Neural progenitor cell (in vitro differentiated cells): Measurements from ENCODE around the gene KCTD3. TPM values are rescaled to one million over a fixed set of nuclear protein-coding genes. Genes with fewer than 3 reads are reported as not detected.

Source experiments
- DNase-seq: peaks from one replicate; pipeline ENCODE4 v3.0.0-alpha.2; 2016; ENCODE audit warnings: low spot score
- H2AFZ ChIP-seq: fragments of 200-600 bp; sonication (generic); replicated peaks from 2 replicates; pipeline ENCODE4 v1.6.1; 2016; ENCODE audit warnings: antibody characterized with exemption
- H3F3A ChIP-seq: fragments of 200-600 bp; sonication (generic); 2 replicates; pipeline ENCODE4 v1.6.1; 2016; ENCODE audit warnings: antibody characterized with exemption, low read depth
- H3K27ac ChIP-seq: fragments of 200-600 bp; sonication (generic); 2 replicates; pipeline ENCODE4 v1.5.1; 2016; ENCODE audit warnings: mild to moderate bottlenecking
- H3K27me3 ChIP-seq: fragments of 200-600 bp; sonication (generic); 2 replicates; pipeline ENCODE4 v1.6.1; 2016; ENCODE audit warnings: mild to moderate bottlenecking, moderate library complexity
- H3K36me3 ChIP-seq: fragments of 200-600 bp; sonication (generic); 2 replicates; pipeline ENCODE4 v1.5.1; 2016
- H3K4me1 ChIP-seq: fragments of 200-600 bp; sonication (generic); 2 replicates; pipeline ENCODE4 v1.6.1; 2016; ENCODE audit warnings: mixed run types
- H3K4me2 ChIP-seq: fragments of 200-600 bp; sonication (generic); 2 replicates; pipeline ENCODE4 v1.6.1; 2016
- H3K4me3 ChIP-seq: fragments of 200-600 bp; sonication (generic); 2 replicates; pipeline ENCODE4 v1.5.1; 2016
- H3K79me2 ChIP-seq: fragments of 200-600 bp; sonication (generic); 2 replicates; pipeline ENCODE4 v1.6.1; 2016; ENCODE audit warnings: low read depth
- H3K9ac ChIP-seq: fragments of 200-600 bp; sonication (generic); 2 replicates; pipeline ENCODE4 v1.6.1; 2016
- H3K9me3 ChIP-seq: fragments of 200-600 bp; sonication (generic); 2 replicates; pipeline ENCODE4 v1.5.1; 2016; ENCODE audit warnings: low read depth
- H4K20me1 ChIP-seq: fragments of 200-600 bp; sonication (generic); 2 replicates; pipeline ENCODE4 v1.6.1; 2016; ENCODE audit warnings: low read depth
- H3K27ac Mint-ChIP-seq: 3 replicates; pipeline ENCODE4 v1.8.0; 2021; ENCODE audit warnings: mixed read lengths
- H3K27me3 Mint-ChIP-seq: 2 replicates; pipeline ENCODE4 v1.8.0; 2022; ENCODE audit warnings: low read depth, mild to moderate bottlenecking, inconsistent platforms, moderate library complexity, mixed read lengths; ENCODE audit not compliant: insufficient read depth
- H3K36me3 Mint-ChIP-seq: 3 replicates; pipeline ENCODE4 v1.8.0; 2021; ENCODE audit warnings: mixed read lengths
- H3K4me1 Mint-ChIP-seq: 3 replicates; pipeline ENCODE4 v1.8.0; 2021; ENCODE audit warnings: mixed read lengths
- H3K4me3 Mint-ChIP-seq: 3 replicates; pipeline ENCODE4 v1.8.0; 2021; ENCODE audit warnings: mild to moderate bottlenecking, moderate library complexity, mixed read lengths
- H3K9me3 Mint-ChIP-seq: 3 replicates; pipeline ENCODE4 v1.8.0; 2020; ENCODE audit warnings: mixed read lengths
- CTCF ChIP-seq: fragments of 200-600 bp; sonication (generic); IDR thresholded peaks from 2 replicates; pipeline ENCODE4 v1.5.1; 2017; ENCODE audit warnings: antibody characterized with exemption, mild to moderate bottlenecking
- EZH2 ChIP-seq: fragments of 200-600 bp; sonication (generic); IDR thresholded peaks from 2 replicates; pipeline ENCODE4 v1.6.1; 2017; ENCODE audit warnings: antibody characterized with exemption, mild to moderate bottlenecking, moderate library complexity
- EZH2phosphoT487 ChIP-seq: fragments of 200-600 bp; sonication (generic); IDR thresholded peaks from 2 replicates; pipeline ENCODE4 v1.6.1; 2017; ENCODE audit warnings: antibody characterized with exemption
- total RNA-seq: library from RNA; depleted of rRNA; stranded (reverse); fragments of >200 nt; gene quantifications from 2 replicates; pipeline ENCODE4 v1.2.3, GENCODE V29; 2015; ENCODE audit warnings: low replicate concordance

KCTD3 gene
- total RNA-seq, 1 donor from 2014 or later = 70.1 TPM

GRCh38 chr1:215543806-215544205 lies 23.3 kb upstream of the KCTD3 start:
- no peaks in the 10 kb centered on the region for H3F3A ChIP-seq
- TF ChIP-seq CTCF = no peak
- no peak for TF ChIP-seq EZH2phosphoT487
- TF ChIP-seq EZH2 = no peak
- no peaks in the 10 kb centered on the region for H3K4me1 ChIP-seq
- no peak overlapping the region for H3K9ac ChIP-seq
- DNase-seq = no peak
- H3K27ac ChIP-seq = no peak overlapping the region
- H3K27me3 ChIP-seq = no peaks in the 10 kb centered on the region
- Mint-ChIP-seq H3K36me3 (no peaks in the 10 kb centered on the region), H3K4me3 (no peak overlapping the region), H3K27me3 (no peaks in the 10 kb centered on the region), H3K27ac (no peak overlapping the region), H3K9me3 (no peaks in the 10 kb centered on the region), H3K4me1 (no peaks in the 10 kb centered on the region)
- no peaks in the 10 kb centered on the region for H4K20me1 ChIP-seq
- H3K4me2 ChIP-seq = no peak overlapping the region
- H3K36me3 ChIP-seq = no peaks in the 10 kb centered on the region
- no peak overlapping the region for H3K4me3 ChIP-seq
- H3K79me2 ChIP-seq = no peaks in the 10 kb centered on the region
- H3K9me3 ChIP-seq = no peaks in the 10 kb centered on the region
- H2AFZ ChIP-seq = no peak overlapping the region

- no peak for DNase-seq
- H3K4me1 Mint-ChIP-seq = no peaks in the 10 kb centered on the region
Measured at GRCh38 chr1:215544566-215544965, 22.5 kb upstream of the KCTD3 start.

GRCh38 chr1:215545096-215545495 lies 22.0 kb upstream of the KCTD3 start:
- no peaks in the 10 kb centered on the region for H3K36me3 ChIP-seq
- no peaks in the 10 kb centered on the region for H3K9me3 Mint-ChIP-seq
- no peak for DNase-seq
- H3K4me3 ChIP-seq = no peak overlapping the region
- H3K9ac ChIP-seq = no peak overlapping the region
- H3K4me1 ChIP-seq = no peaks in the 10 kb centered on the region
- H4K20me1 ChIP-seq = no peaks in the 10 kb centered on the region
- no peaks in the 10 kb centered on the region for H3K27me3 ChIP-seq
- no peaks in the 10 kb centered on the region for H3K36me3 Mint-ChIP-seq
- TF ChIP-seq CTCF (no peak), EZH2 (no peak), EZH2phosphoT487 (no peak)
- no peaks in the 10 kb centered on the region for H3K79me2 ChIP-seq
- no peak overlapping the region for H3K4me2 ChIP-seq
- H3K9me3 ChIP-seq = peaks cover 3% of the 10 kb centered on the region
- H3K27ac ChIP-seq = no peak overlapping the region
- H2AFZ ChIP-seq = no peak overlapping the region
- no peaks in the 10 kb centered on the region for H3K4me1 Mint-ChIP-seq
- H3K4me3 Mint-ChIP-seq = no peak overlapping the region
- H3F3A ChIP-seq = no peaks in the 10 kb centered on the region
- no peaks in the 10 kb centered on the region for H3K27me3 Mint-ChIP-seq
- no peak overlapping the region for H3K27ac Mint-ChIP-seq

More at GRCh38 chr1:215544566-215544965, 22.5 kb upstream of the KCTD3 start:
- H3K4me1 ChIP-seq = no peaks in the 10 kb centered on the region
- Mint-ChIP-seq H3K27ac (no peak overlapping the region), H3K27me3 (no peaks in the 10 kb centered on the region), H3K36me3 (no peaks in the 10 kb centered on the region), H3K4me3 (no peak overlapping the region), H3K9me3 (no peaks in the 10 kb centered on the region)
- H2AFZ ChIP-seq = no peak overlapping the region
- no peaks in the 10 kb centered on the region for H3K27me3 ChIP-seq
- no peak overlapping the region for H3K4me3 ChIP-seq
- H3K9ac ChIP-seq = no peak overlapping the region
- no peak overlapping the region for H3K27ac ChIP-seq
- H3F3A ChIP-seq = no peaks in the 10 kb centered on the region
- no peaks in the 10 kb centered on the region for H3K79me2 ChIP-seq
- TF ChIP-seq EZH2phosphoT487 (no peak), CTCF (no peak), EZH2 (no peak)
- H3K36me3 ChIP-seq = no peaks in the 10 kb centered on the region
- no peaks in the 10 kb centered on the region for H4K20me1 ChIP-seq
- H3K4me2 ChIP-seq = no peak overlapping the region
- H3K9me3 ChIP-seq = peaks cover 3% of the 10 kb centered on the region
